Measurements from ENCODE around the gene TPSAB1. TPM values are rescaled to one million over a fixed set of nuclear protein-coding genes. Genes with fewer than 3 reads are reported as not detected.
A peak's percentile ranks its signal among the peaks of the same experiment; 100 is the strongest.

TPSAB1 gene
- total RNA-seq, 1 experiment from 2014 or later: not detected

DNA sequence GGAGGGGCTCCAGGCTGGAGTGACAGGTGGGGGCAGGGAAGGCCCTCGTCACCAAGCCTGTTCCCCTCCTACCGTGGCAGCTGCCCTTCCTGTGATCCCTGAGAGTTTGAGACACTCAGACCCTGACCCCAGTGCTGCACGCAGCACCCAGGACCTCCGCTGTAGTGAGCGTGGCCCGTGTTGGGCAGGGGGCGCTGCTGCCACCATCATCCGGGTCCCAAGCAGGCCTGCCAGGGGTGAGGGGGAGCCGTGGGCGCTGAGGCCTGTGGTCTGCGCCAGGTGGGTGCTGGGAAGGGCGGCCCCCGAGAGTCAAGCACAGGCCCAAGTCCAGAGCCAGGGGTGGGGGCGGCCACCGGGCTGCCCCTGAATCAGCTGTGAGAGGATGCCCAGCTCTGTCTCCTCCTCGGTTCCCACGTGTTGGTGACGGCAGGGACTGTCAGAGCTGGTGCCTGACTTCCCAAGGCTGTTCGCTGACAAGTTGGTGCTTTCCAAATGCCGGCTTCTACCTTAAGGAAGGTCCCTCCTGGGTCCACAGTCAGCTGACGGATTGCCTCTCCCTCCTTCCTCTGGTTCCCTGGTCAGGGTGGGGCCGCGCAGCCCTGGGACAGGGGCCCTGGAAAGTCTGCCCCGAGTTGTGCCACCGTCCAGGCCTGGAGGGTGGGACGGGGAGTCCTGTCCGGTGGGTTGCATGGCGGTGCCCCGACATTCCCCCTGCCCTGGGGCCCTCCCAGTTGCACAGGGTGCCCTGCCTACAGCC lies 46.5 kb upstream of the TPSAB1 start:
- H3K36me3 ChIP-seq (ENCODE audit: low read depth): no peaks in the 10 kb centered on the region
- H3K79me2 ChIP-seq (ENCODE audit: low read depth): no peaks in the 10 kb centered on the region
- DNase-seq: no peak
- H3K4me1 ChIP-seq (replicated peaks; ENCODE audit: insufficient read depth): no peaks in the 10 kb centered on the region
- BruUV-seq (replicated peaks): no TSS peak
- peaks cover 6% of the 10 kb centered on the region; the same call in 1 of the 2 replicates for H3K27me3 ChIP-seq (ENCODE audit: insufficient read depth, low read depth)
- no peaks in the 10 kb centered on the region for H3K9me3 ChIP-seq (ENCODE audit: insufficient read depth, low read depth)
- no peaks in the 10 kb centered on the region for H3K9me2 ChIP-seq (ENCODE audit: insufficient read depth)
- CTCF ChIA-PET: no interaction called here
- H4K20me1 ChIP-seq (ENCODE audit: insufficient read depth): 0 out of 2 replicates have a peak, but pooled peaks cover 3% of the 10 kb centered on the region
- POLR2A ChIA-PET (ENCODE audit: unreplicated experiment): no interaction called here
- TF ChIP-seq EZH2 (IDR thresholded peaks at IDR 0.05; ENCODE audit: low read depth) (no peak), CTCF (conservative IDR thresholded peaks at IDR 0.05) (no peak)
- intact Hi-C loops (cut with micrococcal nuclease; ENCODE audit: unreplicated experiment): no loop called here
- H2AFZ ChIP-seq: no peak overlapping the region
- H3K27ac ChIP-seq: no peak overlapping the region
- H3K4me2 ChIP-seq: no peak overlapping the region
- H3K4me3 ChIP-seq: no peak overlapping the region
- H3F3A ChIP-seq (ENCODE audit: insufficient read depth, low read depth): no peaks in the 10 kb centered on the region

GRCh38 chr16:1194665-1195392 lies 45.7 kb upstream of the TPSAB1 start:
- no peaks in the 10 kb centered on the region for H3K79me2 ChIP-seq (ENCODE audit: low read depth)
- H3K9me3 ChIP-seq (ENCODE audit: insufficient read depth, low read depth): no peaks in the 10 kb centered on the region
- H4K20me1 ChIP-seq (ENCODE audit: insufficient read depth): 0 out of 2 replicates have a peak, but pooled peaks cover 3% of the 10 kb centered on the region
- no peaks in the 10 kb centered on the region for H3K4me1 ChIP-seq (replicated peaks; ENCODE audit: insufficient read depth)
- intact Hi-C loops (cut with micrococcal nuclease; ENCODE audit: unreplicated experiment): no loop called here
- no peak overlapping the region for H2AFZ ChIP-seq
- H3K27ac ChIP-seq: no peak overlapping the region
- no peak for TF ChIP-seq EZH2 (IDR thresholded peaks at IDR 0.05; ENCODE audit: low read depth)
- TF ChIP-seq CTCF (conservative IDR thresholded peaks at IDR 0.05): peak; percentile 81
- no peaks in the 10 kb centered on the region for H3K36me3 ChIP-seq (ENCODE audit: low read depth)
- no peaks in the 10 kb centered on the region for H3K9me2 ChIP-seq (ENCODE audit: insufficient read depth)
- H3K4me2 ChIP-seq: no peak overlapping the region
- no peak for DNase-seq
- no peak overlapping the region for H3K4me3 ChIP-seq
- ChIA-PET CTCF (no interaction called here), POLR2A (ENCODE audit: unreplicated experiment) (no interaction called here)
- H3F3A ChIP-seq (ENCODE audit: insufficient read depth, low read depth): no peaks in the 10 kb centered on the region
- H3K27me3 ChIP-seq (ENCODE audit: insufficient read depth, low read depth): 0 out of 2 replicates have a peak, but pooled peaks cover 6% of the 10 kb centered on the region
- BruUV-seq (replicated peaks): no TSS peak

GRCh38 chr16:1195393-1195666 lies 45.2 kb upstream of the TPSAB1 start:
- H3K4me3 ChIP-seq: no peak overlapping the region
- H3K4me1 ChIP-seq (replicated peaks; ENCODE audit: insufficient read depth): no peaks in the 10 kb centered on the region
- H3K9me2 ChIP-seq (ENCODE audit: insufficient read depth): no peaks in the 10 kb centered on the region
- no peaks in the 10 kb centered on the region for H3K79me2 ChIP-seq (ENCODE audit: low read depth)
- ChIA-PET POLR2A (ENCODE audit: unreplicated experiment) (no interaction called here), CTCF (no interaction called here)
- no peak overlapping the region for H3K4me2 ChIP-seq
- no peaks in the 10 kb centered on the region for H3K9me3 ChIP-seq (ENCODE audit: insufficient read depth, low read depth)
- DNase-seq: no peak
- H3K36me3 ChIP-seq (ENCODE audit: low read depth): no peaks in the 10 kb centered on the region
- no peak overlapping the region for H2AFZ ChIP-seq
- no TSS peak for BruUV-seq (replicated peaks)
- no peak overlapping the region for H3K27ac ChIP-seq
- TF ChIP-seq EZH2 (IDR thresholded peaks at IDR 0.05; ENCODE audit: low read depth): no peak
- TF ChIP-seq CTCF (conservative IDR thresholded peaks at IDR 0.05): no peak
- intact Hi-C loops (cut with micrococcal nuclease; ENCODE audit: unreplicated experiment): no loop called here
- 0 out of 2 replicates have a peak, but pooled peaks cover 3% of the 10 kb centered on the region for H4K20me1 ChIP-seq (ENCODE audit: insufficient read depth)
- 0 out of 2 replicates have a peak, but pooled peaks cover 6% of the 10 kb centered on the region for H3K27me3 ChIP-seq (ENCODE audit: insufficient read depth, low read depth)
- no peaks in the 10 kb centered on the region for H3F3A ChIP-seq (ENCODE audit: insufficient read depth, low read depth)

All from PC-9 (cell line).